DND-41 (cell line): ENCODE measurements around the gene KSR2.

ENCODE experiments used
- ATAC-seq: fragments of 200-7000 bp; cut with Tn5 transposase; 3 replicates; pipeline ENCODE4 v1.9.1; 2021; ENCODE audit warnings: low read depth; ENCODE audit not compliant: insufficient read depth
- DNase-seq: peaks from one replicate; pipeline ENCODE4 v3.0.0-alpha.2; 2020
- H2AFZ ChIP-seq: 2 replicates; pipeline ENCODE4 v1.6.0; 2012; ENCODE audit warnings: low read depth, low read length
- H3K27ac ChIP-seq: 2 replicates; pipeline ENCODE4 v1.5.1; 2012; ENCODE audit warnings: low read length, inconsistent platforms
- H3K27me3 ChIP-seq: fragments of 200-600 bp; sonication (generic); 2 replicates; pipeline ENCODE4 v1.6.0; 2012; ENCODE audit warnings: low read length, mild to moderate bottlenecking, inconsistent platforms; ENCODE audit not compliant: insufficient read depth, poor library complexity
- H3K36me3 ChIP-seq: 2 replicates; pipeline ENCODE4 v1.5.1; 2012; ENCODE audit warnings: low read length, inconsistent platforms; ENCODE audit not compliant: insufficient read depth
- H3K4me1 ChIP-seq: 2 replicates; pipeline ENCODE4 v1.5.1; 2012; ENCODE audit warnings: mild to moderate bottlenecking, low read length; ENCODE audit not compliant: insufficient read depth
- H3K4me2 ChIP-seq: 2 replicates; pipeline ENCODE4 v1.6.0; 2012; ENCODE audit warnings: mild to moderate bottlenecking, moderate library complexity, low read length, inconsistent platforms; ENCODE audit not compliant: insufficient read depth
- H3K4me3 ChIP-seq, 2 experiments: fragments of 200-600 bp in 1 of 2; shearing (Covaris generic) in 1 of 2; 2 replicates each; pipeline ENCODE4 v1.5.1; 2012 to 2016; ENCODE audit warnings: inconsistent platforms in 2 of 2, low read length in 2 of 2, mild to moderate bottlenecking in 2 of 2, low read depth in 1 of 2, moderate library complexity in 1 of 2
- H3K79me2 ChIP-seq: 2 replicates; pipeline ENCODE4 v1.6.0; 2012; ENCODE audit warnings: low read length, inconsistent platforms; ENCODE audit not compliant: insufficient read depth
- H3K9ac ChIP-seq: 2 replicates; pipeline ENCODE4 v1.6.0; 2012; ENCODE audit warnings: low read depth, mild to moderate bottlenecking, inconsistent platforms, low read length, moderate library complexity
- H3K9me3 ChIP-seq: 2 replicates; pipeline ENCODE4 v1.5.1; 2012; ENCODE audit warnings: low read length, moderate library complexity, mild to moderate bottlenecking, inconsistent platforms; ENCODE audit not compliant: insufficient read depth, severe bottlenecking
- H4K20me1 ChIP-seq: 2 replicates; pipeline ENCODE4 v1.6.0; 2012; ENCODE audit warnings: low read length; ENCODE audit not compliant: insufficient read depth
- EZH2 ChIP-seq: IDR thresholded peaks from 3 replicates; pipeline ENCODE4 v1.6.1; 2012; ENCODE audit warnings: borderline replicate concordance, low read depth, mild to moderate bottlenecking, moderate library complexity, low read length, inconsistent platforms; ENCODE audit not compliant: severe bottlenecking
- TF ChIP-seq, protein P1 (sequence below): IDR thresholded peaks from 2 replicates; pipeline ENCODE4 v1.5.1; 2012; ENCODE audit warnings: borderline replicate concordance, low read length, moderate library complexity, mild to moderate bottlenecking; ENCODE audit not compliant: poor library complexity, severe bottlenecking; ENCODE audit errors: extremely low read depth

Gene KSR2

DNA sequence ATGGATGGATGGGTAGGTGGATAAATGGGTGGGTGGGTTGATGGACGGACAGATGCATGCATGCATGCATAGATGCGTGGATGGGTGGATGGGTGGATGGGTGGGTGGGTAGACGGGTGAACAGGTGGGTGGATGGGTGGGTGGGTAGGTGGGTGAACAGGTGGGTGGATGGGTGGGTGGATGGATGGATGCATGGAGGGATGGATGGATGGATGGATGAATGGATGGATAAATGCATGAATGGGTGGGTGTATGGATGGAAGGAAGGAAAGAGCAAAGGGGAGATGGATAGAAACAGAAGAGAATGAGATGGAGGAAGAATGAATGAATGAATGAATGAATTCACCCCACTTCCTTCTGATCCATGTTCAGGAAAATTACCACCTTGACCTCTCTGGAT lies 143.0 kb downstream of the KSR2 start:
- Histone ChIP-seq H3K27ac (no peak overlapping the region), H3K4me2 (no peak overlapping the region), H3K27me3 (no peaks in the 10 kb centered on the region), H3K79me2 (no peaks in the 10 kb centered on the region), H3K4me1 (peaks cover 25% of the 10 kb centered on the region), H4K20me1 (no peaks in the 10 kb centered on the region), H2AFZ (no peak overlapping the region), H3K9me3 (peaks cover 21% of the 10 kb centered on the region), H3K9ac (no peak overlapping the region), H3K4me3 (no peak overlapping the region), H3K36me3 (peaks cover 4% of the 10 kb centered on the region; the same call in 1 of the 2 replicates)
- ATAC-seq, result no peak
- TF ChIP-seq, protein P1, sequence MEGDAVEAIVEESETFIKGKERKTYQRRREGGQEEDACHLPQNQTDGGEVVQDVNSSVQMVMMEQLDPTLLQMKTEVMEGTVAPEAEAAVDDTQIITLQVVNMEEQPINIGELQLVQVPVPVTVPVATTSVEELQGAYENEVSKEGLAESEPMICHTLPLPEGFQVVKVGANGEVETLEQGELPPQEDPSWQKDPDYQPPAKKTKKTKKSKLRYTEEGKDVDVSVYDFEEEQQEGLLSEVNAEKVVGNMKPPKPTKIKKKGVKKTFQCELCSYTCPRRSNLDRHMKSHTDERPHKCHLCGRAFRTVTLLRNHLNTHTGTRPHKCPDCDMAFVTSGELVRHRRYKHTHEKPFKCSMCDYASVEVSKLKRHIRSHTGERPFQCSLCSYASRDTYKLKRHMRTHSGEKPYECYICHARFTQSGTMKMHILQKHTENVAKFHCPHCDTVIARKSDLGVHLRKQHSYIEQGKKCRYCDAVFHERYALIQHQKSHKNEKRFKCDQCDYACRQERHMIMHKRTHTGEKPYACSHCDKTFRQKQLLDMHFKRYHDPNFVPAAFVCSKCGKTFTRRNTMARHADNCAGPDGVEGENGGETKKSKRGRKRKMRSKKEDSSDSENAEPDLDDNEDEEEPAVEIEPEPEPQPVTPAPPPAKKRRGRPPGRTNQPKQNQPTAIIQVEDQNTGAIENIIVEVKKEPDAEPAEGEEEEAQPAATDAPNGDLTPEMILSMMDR, result no peak
- TF ChIP-seq EZH2, result no peak
- no peak for DNase-seq

DNA sequence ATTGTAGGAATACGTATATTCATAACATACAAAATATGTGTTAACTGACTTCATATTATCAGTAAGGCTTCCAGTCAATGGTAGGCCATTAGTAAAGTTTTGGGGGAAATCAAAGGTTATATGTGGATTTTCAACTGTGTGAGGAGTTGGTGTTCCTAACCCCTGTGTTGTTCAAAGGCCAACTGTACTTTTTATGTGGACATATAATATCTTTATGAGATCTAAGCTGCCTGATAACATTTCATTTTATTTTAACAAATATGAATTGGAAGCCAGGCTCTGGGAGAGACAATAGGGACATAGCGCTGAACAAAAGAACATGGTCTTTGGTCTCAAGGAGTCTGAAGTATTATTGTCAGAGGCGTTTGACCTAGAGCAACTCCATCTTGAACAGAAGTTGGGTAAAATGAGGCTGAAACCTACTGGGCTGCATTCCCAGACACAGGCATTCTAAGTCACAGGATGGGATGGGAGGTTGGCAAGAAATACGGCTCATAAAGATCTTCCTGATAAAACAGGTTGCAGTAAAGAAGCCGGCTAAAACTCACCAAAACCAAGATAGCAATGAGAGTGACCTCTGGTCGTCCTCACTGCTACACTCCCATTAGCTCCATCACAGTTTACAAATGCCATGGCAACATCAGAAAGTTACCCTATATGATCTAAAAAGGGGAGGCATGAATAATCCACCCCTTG lies 147.2 kb downstream of the KSR2 start:
- Histone ChIP-seq H3K9ac (no peak overlapping the region), H3K79me2 (no peaks in the 10 kb centered on the region), H2AFZ (no peak overlapping the region), H3K36me3 (no peaks in the 10 kb centered on the region), H3K4me2 (no peak overlapping the region), H3K4me3 (no peak overlapping the region), H3K27ac (no peak overlapping the region), H4K20me1 (no peaks in the 10 kb centered on the region), H3K27me3 (no peaks in the 10 kb centered on the region), H3K4me1 (peaks cover 32% of the 10 kb centered on the region), H3K9me3 (no peaks in the 10 kb centered on the region)
- TF ChIP-seq EZH2, result no peak
- TF ChIP-seq, protein P1, result no peak
- DNase-seq (no peak), ATAC-seq (no peak)

GRCh38 chr12:117820216-117820907 lies 148.4 kb downstream of the KSR2 start:
- H3K4me1 ChIP-seq, result peaks cover 26% of the 10 kb centered on the region
- no peak overlapping the region for H3K4me3 ChIP-seq
- no peak overlapping the region for H2AFZ ChIP-seq
- H3K9ac ChIP-seq, result no peak overlapping the region
- H4K20me1 ChIP-seq, result no peaks in the 10 kb centered on the region
- DNase-seq (no peak), ATAC-seq (no peak)
- H3K36me3 ChIP-seq, result no peaks in the 10 kb centered on the region
- H3K27ac ChIP-seq, result no peak overlapping the region
- no peaks in the 10 kb centered on the region for H3K27me3 ChIP-seq
- TF ChIP-seq EZH2, result no peak
- TF ChIP-seq, protein P1, result no peak
- no peaks in the 10 kb centered on the region for H3K9me3 ChIP-seq
- H3K4me2 ChIP-seq, result no peak overlapping the region
- no peaks in the 10 kb centered on the region for H3K79me2 ChIP-seq
